ENCODE data around the gene SH3GL1. TPM values are rescaled to one million over a fixed set of nuclear protein-coding genes. Genes with fewer than 3 reads are reported as not detected.

Gene SH3GL1
- total and polyA plus RNA-seq, 4 donors: 37.7 to 69.7 (median 57.5) TPM

- 94 to 96% methylated on average over 7 of the region's 7 CpGs for WGBS, 2 donors
Observed at GRCh38 chr19:4318460-4318859, 81.9 kb downstream of the SH3GL1 start.

GRCh38 chr19:4316956-4317355, 83.4 kb downstream of the SH3GL1 start:
- ATAC-seq (ENCODE audit: low FRiP score): no peak
- Histone ChIP-seq H3K27me3 (ENCODE audit: control insufficient read depth in 1 of 2, insufficient read depth in 2 of 2, low read length in 1 of 2) (no peaks in the 10 kb centered on the region), H3K9me3 (ENCODE audit: control insufficient read depth, low read length) (no peaks in the 10 kb centered on the region), H3K36me3 (ENCODE audit: control insufficient read depth in 1 of 2, insufficient read depth in 2 of 2, low read length in 1 of 2) (no peaks in the 10 kb centered on the region), H3K4me1 (ENCODE audit: control insufficient read depth in 1 of 2, insufficient read depth in 2 of 2, low read length in 2 of 2) (no peaks in the 10 kb centered on the region), H3K4me3 (ENCODE audit: low read length in 2 of 2) (no peak overlapping the region), H3K27ac (ENCODE audit: low read depth in 1 of 2, low read length in 2 of 2) (no peak overlapping the region)
- DNase-seq: no peak
- intact Hi-C loops (cut with DNase I): no loop called here
- WGBS, 2 donors: 84 to 87% methylated on average over 9 of the region's 9 CpGs

More at GRCh38 chr19:4318460-4318859, 81.9 kb downstream of the SH3GL1 start:
- Histone ChIP-seq H3K4me3 (ENCODE audit: low read length in 2 of 2) (no peak overlapping the region), H3K36me3 (ENCODE audit: control insufficient read depth in 1 of 2, insufficient read depth in 2 of 2, low read length in 1 of 2) (no peaks in the 10 kb centered on the region), H3K27ac (ENCODE audit: low read depth in 1 of 2, low read length in 2 of 2) (no peak overlapping the region), H3K27me3 (ENCODE audit: control insufficient read depth in 1 of 2, insufficient read depth in 2 of 2, low read length in 1 of 2) (no peaks in the 10 kb centered on the region), H3K9me3 (ENCODE audit: control insufficient read depth, low read length) (no peaks in the 10 kb centered on the region), H3K4me1 (ENCODE audit: control insufficient read depth in 1 of 2, insufficient read depth in 2 of 2, low read length in 2 of 2) (no peaks in the 10 kb centered on the region)
- DNase-seq (no peak), ATAC-seq (ENCODE audit: low FRiP score) (no peak)
- intact Hi-C loops (cut with DNase I): no loop called here

DNA sequence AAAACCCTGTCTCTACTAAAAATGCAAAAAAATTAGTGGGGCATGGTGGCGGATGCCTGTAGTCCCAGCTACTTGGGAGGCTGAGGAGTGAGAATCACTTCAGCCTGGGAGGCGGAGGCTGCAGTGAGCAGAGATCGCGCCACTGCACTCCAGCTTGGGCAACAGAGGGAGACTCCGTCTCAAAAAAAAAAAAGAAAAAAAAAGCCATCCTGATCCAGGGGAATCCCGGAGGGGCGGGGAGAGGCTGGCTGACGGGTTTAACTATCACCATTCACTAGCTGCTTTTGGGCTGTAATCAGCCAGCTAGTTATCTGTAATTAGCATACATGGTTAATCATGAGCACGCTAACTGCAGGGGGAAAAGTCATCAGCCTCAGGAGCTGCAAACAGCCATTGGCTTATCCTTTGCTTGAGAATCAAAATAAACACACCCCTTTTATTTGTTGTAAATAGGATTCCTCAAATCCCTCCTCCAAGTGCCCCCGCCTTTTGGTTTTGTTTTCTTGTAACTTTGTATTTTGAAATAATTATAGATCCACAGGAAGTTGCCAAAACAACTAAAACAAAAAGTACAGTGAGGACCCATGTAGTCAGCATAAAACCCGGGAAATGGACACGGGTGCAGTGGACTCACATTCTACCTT, 86.4 kb downstream of the SH3GL1 start:
- Histone ChIP-seq H3K36me3 (ENCODE audit: control insufficient read depth in 1 of 2, insufficient read depth in 2 of 2, low read length in 1 of 2) (no peaks in the 10 kb centered on the region), H3K27me3 (ENCODE audit: control insufficient read depth in 1 of 2, insufficient read depth in 2 of 2, low read length in 1 of 2) (no peaks in the 10 kb centered on the region), H3K27ac (ENCODE audit: low read depth in 1 of 2, low read length in 2 of 2) (no peak overlapping the region), H3K9me3 (ENCODE audit: control insufficient read depth, low read length) (no peaks in the 10 kb centered on the region), H3K4me3 (ENCODE audit: low read length in 2 of 2) (no peak overlapping the region), H3K4me1 (ENCODE audit: control insufficient read depth in 1 of 2, insufficient read depth in 2 of 2, low read length in 2 of 2) (no peaks in the 10 kb centered on the region)
- DNase-seq (no peak), ATAC-seq (ENCODE audit: low FRiP score) (no peak)
- intact Hi-C loops (cut with DNase I): no loop called here
- 66% methylated on average over 12 of the region's 12 CpGs for WGBS, 2 donors

Small RNA genes within 50 kb of the gene (microRNA-seq; reads per million reads assigned to microRNA genes)
- 0 to 0.99 reads per million in 2 donors for gene MIR4746

Other genes with a start within 250 kb of the SH3GL1 start
- not detected for gene CREB3L3, start 246.9 kb downstream of the SH3GL1 start, total RNA-seq
- 10 to 100 TPM in 1 of 2 donors, under 1 TPM in 1; 0.15 to 25.2 TPM for gene CREB3L3, start 246.9 kb downstream of the SH3GL1 start, polyA plus RNA-seq
- gene SIRT6, start 218.0 kb downstream of the SH3GL1 start, total RNA-seq: 10 to 100 TPM; 19.4 to 23.5 TPM
- gene SIRT6, start 218.0 kb downstream of the SH3GL1 start, polyA plus RNA-seq: 10 to 100 TPM; 13.5 to 26.1 TPM
- gene ANKRD24, start 217.9 kb downstream of the SH3GL1 start, total RNA-seq: under 1 TPM; 0.29 to 0.63 TPM
- gene ANKRD24, start 217.9 kb downstream of the SH3GL1 start, polyA plus RNA-seq: 1 to 10 TPM in 1 of 2 donors, under 1 TPM in 1; 0.74 to 1.6 TPM
- gene EBI3, start 171.0 kb downstream of the SH3GL1 start, total RNA-seq: 1 to 10 TPM; 3.3 to 3.7 TPM
- gene EBI3, start 171.0 kb downstream of the SH3GL1 start, polyA plus RNA-seq: 1 to 10 TPM; 1.3 to 7.9 TPM
- gene YJU2, start 153.5 kb downstream of the SH3GL1 start, total RNA-seq: 10 to 100 TPM; 12.5 to 15.0 TPM
- 10 to 100 TPM; 12.4 to 25.2 TPM for gene YJU2, start 153.5 kb downstream of the SH3GL1 start, polyA plus RNA-seq
- gene SHD, start 121.3 kb downstream of the SH3GL1 start, total RNA-seq: not detected
- gene SHD, start 121.3 kb downstream of the SH3GL1 start, polyA plus RNA-seq: 1 to 10 TPM in 1 of 2 donors, not detected in 1; 1.5 TPM
- under 1 TPM in 1 of 2 donors, not detected in 1; 0.26 TPM for gene TMIGD2, start 98.2 kb downstream of the SH3GL1 start, total RNA-seq
- 1 to 10 TPM in 1 of 2 donors, under 1 TPM in 1; 0.23 to 1.4 TPM for gene TMIGD2, start 98.2 kb downstream of the SH3GL1 start, polyA plus RNA-seq
- gene FSD1, start 95.9 kb downstream of the SH3GL1 start, total RNA-seq: under 1 TPM in 1 of 2 donors, not detected in 1; 0.84 TPM
- gene FSD1, start 95.9 kb downstream of the SH3GL1 start, polyA plus RNA-seq: not detected
- gene STAP2, start 61.7 kb downstream of the SH3GL1 start, total RNA-seq: 1 to 10 TPM; 1.9 to 2.2 TPM
- gene STAP2, start 61.7 kb downstream of the SH3GL1 start, polyA plus RNA-seq: 10 to 100 TPM in 1 of 2 donors, under 1 TPM in 1; 0.13 to 27.8 TPM
- gene MPND, start 57.0 kb downstream of the SH3GL1 start, total RNA-seq: 10 to 100 TPM; 13.5 to 14.3 TPM
- 10 to 100 TPM; 16.0 to 17.9 TPM for gene MPND, start 57.0 kb downstream of the SH3GL1 start, polyA plus RNA-seq
- 1 to 10 TPM; 6.5 to 7.0 TPM for gene CHAF1A, start 2.1 kb upstream of the SH3GL1 start, total RNA-seq
- 1 to 10 TPM; 5.2 to 9.3 TPM for gene CHAF1A, start 2.1 kb upstream of the SH3GL1 start, polyA plus RNA-seq
- gene UBXN6, start 57.2 kb upstream of the SH3GL1 start, total RNA-seq: 10 to 100 TPM; 84.9 to 86.7 TPM
- 100 to 1,000 TPM in 1 of 2 donors, 10 to 100 TPM in 1; 78.5 to 181 TPM for gene UBXN6, start 57.2 kb upstream of the SH3GL1 start, polyA plus RNA-seq
- 10 to 100 TPM; 23.6 to 36.1 TPM for gene HDGFL2, start 71.8 kb upstream of the SH3GL1 start, total RNA-seq
- gene HDGFL2, start 71.8 kb upstream of the SH3GL1 start, polyA plus RNA-seq: 10 to 100 TPM; 15.4 to 47.9 TPM
- 1 to 10 TPM; 5.7 to 7.4 TPM for gene PLIN4, start 117.9 kb upstream of the SH3GL1 start, total RNA-seq
- under 1 TPM; 0.61 to 0.63 TPM for gene PLIN4, start 117.9 kb upstream of the SH3GL1 start, polyA plus RNA-seq
- gene PLIN5, start 134.7 kb upstream of the SH3GL1 start, total RNA-seq: 1 to 10 TPM; 2.0 to 3.8 TPM
- 1 to 10 TPM in 1 of 2 donors, under 1 TPM in 1; 0.38 to 2.4 TPM for gene PLIN5, start 134.7 kb upstream of the SH3GL1 start, polyA plus RNA-seq
- 1 to 10 TPM; 1.4 to 2.8 TPM for gene LRG1, start 139.5 kb upstream of the SH3GL1 start, total RNA-seq
- gene LRG1, start 139.5 kb upstream of the SH3GL1 start, polyA plus RNA-seq: 1 to 10 TPM in 1 of 2 donors, under 1 TPM in 1; 0.75 to 1.5 TPM
- 10 to 100 TPM; 25.6 to 32.0 TPM for gene SEMA6B, start 159.1 kb upstream of the SH3GL1 start, total RNA-seq
- 1 to 10 TPM in 1 of 2 donors, under 1 TPM in 1; 0.43 to 1.5 TPM for gene SEMA6B, start 159.1 kb upstream of the SH3GL1 start, polyA plus RNA-seq
- 10 to 100 TPM in 1 of 2 donors, 1 to 10 TPM in 1; 5.4 to 13.5 TPM for gene TNFAIP8L1, start 239.0 kb upstream of the SH3GL1 start, total RNA-seq
- gene TNFAIP8L1, start 239.0 kb upstream of the SH3GL1 start, polyA plus RNA-seq: 1 to 10 TPM; 1.6 to 3.9 TPM